HepG2 (cell line): ENCODE results near the gene SERPINB6. TPM values are rescaled to one million over a fixed set of nuclear protein-coding genes. Genes with fewer than 3 reads are reported as not detected.
A peak's percentile ranks its signal among the peaks of the same experiment; 100 is the strongest.

Source experiments
- ATAD3A ChIP-seq: sonication (generic); formaldehyde crosslinking; IDR thresholded peaks from 2 replicates; pipeline ENCODE4 v1.4.0; 2020; ENCODE audit warnings: missing genetic modification reagents
- BRD4 ChIP-seq: sonication (generic); formaldehyde crosslinking; IDR thresholded peaks from 2 replicates; pipeline ENCODE4 v1.4.0; 2020; ENCODE audit warnings: missing genetic modification reagents
- EZH2 ChIP-seq: conservative IDR thresholded peaks from 2 replicates; pipeline ENCODE4 v1.6.1; 2012; ENCODE audit warnings: mild to moderate bottlenecking, low read depth, low read length, moderate library complexity
- FOXM1 ChIP-seq: sonication (generic); formaldehyde crosslinking; IDR thresholded peaks from 2 replicates; pipeline ENCODE4 v1.5.0; 2020; ENCODE audit warnings: missing genetic modification reagents
- HMG20A ChIP-seq: IDR thresholded peaks from 2 replicates; pipeline ENCODE4 v1.6.1; 2016; ENCODE audit warnings: borderline replicate concordance
- HNF4A ChIP-seq: sonication (generic); formaldehyde crosslinking; IDR thresholded peaks from 2 replicates; pipeline ENCODE4 v1.4.0; 2020; ENCODE audit warnings: missing genetic modification reagents
- MAFF ChIP-seq: IDR thresholded peaks from 2 replicates; pipeline ENCODE4 v1.6.1; 2011; ENCODE audit warnings: low read depth, low read length, improper control_type of control experiment
- SMAD1 ChIP-seq: sonication (generic); formaldehyde crosslinking; IDR thresholded peaks from 2 replicates; pipeline ENCODE4 v1.4.0; 2020; ENCODE audit warnings: missing genetic modification reagents, low read depth, mild to moderate bottlenecking, borderline replicate concordance
- TAF1 ChIP-seq: sonication (generic); formaldehyde crosslinking; IDR thresholded peaks from 2 replicates; pipeline ENCODE4 v1.4.0; 2020; ENCODE audit warnings: missing genetic modification reagents
- TFDP2 ChIP-seq: sonication (generic); formaldehyde crosslinking; IDR thresholded peaks from 2 replicates; pipeline ENCODE4 v1.4.0; 2020; ENCODE audit warnings: missing genetic modification reagents
- ZBTB39 ChIP-seq: sonication (generic); formaldehyde crosslinking; IDR thresholded peaks from 2 replicates; pipeline ENCODE4 v1.5.0; 2020; ENCODE audit warnings: missing genetic modification reagents
- ZNF101 ChIP-seq: sonication (generic); formaldehyde crosslinking; IDR thresholded peaks from 2 replicates; pipeline ENCODE4 v1.4.0; 2020; ENCODE audit warnings: mild to moderate bottlenecking, low read depth, missing genetic modification reagents, borderline replicate concordance
- ZNF383 ChIP-seq: sonication (generic); formaldehyde crosslinking; IDR thresholded peaks from 2 replicates; pipeline ENCODE4 v1.4.0; 2020; ENCODE audit warnings: missing genetic modification reagents, mild to moderate bottlenecking, borderline replicate concordance
- ZNF564 ChIP-seq: sonication (generic); formaldehyde crosslinking; IDR thresholded peaks from 2 replicates; pipeline ENCODE4 v1.8.1; 2023; ENCODE audit warnings: mild to moderate bottlenecking, missing genetic modification reagents
- polyA plus RNA-seq, 8 experiments: library from polyadenylated mRNA; depleted of rRNA in 3 of 8; stranded (reverse) in 7 of 8; unstranded in 1 of 8; fragments of >200 nt; fragmentation: Illumina TruSeq in 4 of 8; extraction: Trizol in 4 of 8; gene quantifications; 2 replicates each; pipeline versions ENCODE4 v1.2.1 to v1.2.3, GENCODE V29; 2011 to 2016; ENCODE audit warnings: low read depth in 4 of 8, missing spikeins in 1 of 8, mixed read lengths in 1 of 8; ENCODE audit not compliant: insufficient read depth in 1 of 8
- total RNA-seq, 5 experiments: library from RNA; depleted of rRNA; stranded (reverse); fragments of >200 nt; fragmentation: Illumina TruSeq; extraction: Trizol; gene quantifications; 2 replicates each; pipeline ENCODE4 v1.2.3, GENCODE V29; 2016; ENCODE audit warnings: low read depth in 1 of 5
- TF ChIP-seq, protein P1 (sequence below), 2 experiments: sonication (generic) in 1 of 2; formaldehyde crosslinking in 1 of 2; IDR thresholded peaks; 2 replicates each; pipeline versions ENCODE4 v1.4.0 to v1.6.1; 2018 to 2020; ENCODE audit warnings: missing genetic modification reagents in 2 of 2, borderline replicate concordance in 1 of 2, low read depth in 1 of 2, mild to moderate bottlenecking in 1 of 2, missing biosample characterization in 1 of 2
- TF ChIP-seq, protein P2 (sequence below): sonication (generic); formaldehyde crosslinking; IDR thresholded peaks from 2 replicates; pipeline ENCODE4 v1.4.0; 2020; ENCODE audit warnings: missing genetic modification reagents
- TF ChIP-seq, protein P3 (sequence below): sonication (generic); formaldehyde crosslinking; IDR thresholded peaks from 2 replicates; pipeline ENCODE4 v1.5.0; 2020; ENCODE audit warnings: mild to moderate bottlenecking, missing genetic modification reagents, moderate library complexity
- TF ChIP-seq, protein P4 (sequence below): sonication (generic); formaldehyde crosslinking; IDR thresholded peaks from 2 replicates; pipeline ENCODE4 v1.5.1; 2020; ENCODE audit warnings: mild to moderate bottlenecking, moderate library complexity, missing genetic modification reagents

Gene SERPINB6
- total and polyA plus RNA-seq, 2 of the 13 experiments (the other 11 are each of a cell fraction or from before 2014, with no cell fraction given) = 38.2 to 61.3 TPM

- TF ChIP-seq ZNF383 = 0 out of 2 replicates have a peak, but pooled peaks have one; percentile 74
- no peak for TF ChIP-seq SMAD1
- peak; percentile 36 for TF ChIP-seq TFDP2 (CRISPR knock-in tag)
- TF ChIP-seq BRD4 (CRISPR knock-in tag) = 0 out of 2 replicates have a peak, but pooled peaks have one; percentile 22
- TF ChIP-seq, protein P1, sequence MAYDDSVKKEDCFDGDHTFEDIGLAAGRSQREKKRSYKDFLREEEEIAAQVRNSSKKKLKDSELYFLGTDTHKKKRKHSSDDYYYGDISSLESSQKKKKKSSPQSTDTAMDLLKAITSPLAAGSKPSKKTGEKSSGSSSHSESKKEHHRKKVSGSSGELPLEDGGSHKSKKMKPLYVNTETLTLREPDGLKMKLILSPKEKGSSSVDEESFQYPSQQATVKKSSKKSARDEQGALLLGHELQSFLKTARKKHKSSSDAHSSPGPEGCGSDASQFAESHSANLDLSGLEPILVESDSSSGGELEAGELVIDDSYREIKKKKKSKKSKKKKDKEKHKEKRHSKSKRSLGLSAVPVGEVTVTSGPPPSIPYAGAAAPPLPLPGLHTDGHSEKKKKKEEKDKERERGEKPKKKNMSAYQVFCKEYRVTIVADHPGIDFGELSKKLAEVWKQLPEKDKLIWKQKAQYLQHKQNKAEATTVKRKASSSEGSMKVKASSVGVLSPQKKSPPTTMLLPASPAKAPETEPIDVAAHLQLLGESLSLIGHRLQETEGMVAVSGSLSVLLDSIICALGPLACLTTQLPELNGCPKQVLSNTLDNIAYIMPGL (CRISPR knock-in tag; IDR thresholded peaks at IDR 0.05; ENCODE audit: borderline replicate concordance in 1 of 2, low read depth in 1 of 2) = peak; percentile 83 to 91
- TF ChIP-seq, protein P2, sequence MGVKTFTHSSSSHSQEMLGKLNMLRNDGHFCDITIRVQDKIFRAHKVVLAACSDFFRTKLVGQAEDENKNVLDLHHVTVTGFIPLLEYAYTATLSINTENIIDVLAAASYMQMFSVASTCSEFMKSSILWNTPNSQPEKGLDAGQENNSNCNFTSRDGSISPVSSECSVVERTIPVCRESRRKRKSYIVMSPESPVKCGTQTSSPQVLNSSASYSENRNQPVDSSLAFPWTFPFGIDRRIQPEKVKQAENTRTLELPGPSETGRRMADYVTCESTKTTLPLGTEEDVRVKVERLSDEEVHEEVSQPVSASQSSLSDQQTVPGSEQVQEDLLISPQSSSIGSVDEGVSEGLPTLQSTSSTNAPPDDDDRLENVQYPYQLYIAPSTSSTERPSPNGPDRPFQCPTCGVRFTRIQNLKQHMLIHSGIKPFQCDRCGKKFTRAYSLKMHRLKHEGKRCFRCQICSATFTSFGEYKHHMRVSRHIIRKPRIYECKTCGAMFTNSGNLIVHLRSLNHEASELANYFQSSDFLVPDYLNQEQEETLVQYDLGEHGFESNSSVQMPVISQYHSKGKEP (CRISPR knock-in tag) = no peak
- TF ChIP-seq ATAD3A (CRISPR knock-in tag) = no peak
- peak; percentile 30 for TF ChIP-seq ZNF564 (CRISPR knock-in tag)
- peak; percentile 63 for TF ChIP-seq TAF1 (CRISPR knock-in tag)
- TF ChIP-seq FOXM1 (CRISPR knock-in tag) = no peak
- TF ChIP-seq EZH2 = no peak
- TF ChIP-seq, protein P3, sequence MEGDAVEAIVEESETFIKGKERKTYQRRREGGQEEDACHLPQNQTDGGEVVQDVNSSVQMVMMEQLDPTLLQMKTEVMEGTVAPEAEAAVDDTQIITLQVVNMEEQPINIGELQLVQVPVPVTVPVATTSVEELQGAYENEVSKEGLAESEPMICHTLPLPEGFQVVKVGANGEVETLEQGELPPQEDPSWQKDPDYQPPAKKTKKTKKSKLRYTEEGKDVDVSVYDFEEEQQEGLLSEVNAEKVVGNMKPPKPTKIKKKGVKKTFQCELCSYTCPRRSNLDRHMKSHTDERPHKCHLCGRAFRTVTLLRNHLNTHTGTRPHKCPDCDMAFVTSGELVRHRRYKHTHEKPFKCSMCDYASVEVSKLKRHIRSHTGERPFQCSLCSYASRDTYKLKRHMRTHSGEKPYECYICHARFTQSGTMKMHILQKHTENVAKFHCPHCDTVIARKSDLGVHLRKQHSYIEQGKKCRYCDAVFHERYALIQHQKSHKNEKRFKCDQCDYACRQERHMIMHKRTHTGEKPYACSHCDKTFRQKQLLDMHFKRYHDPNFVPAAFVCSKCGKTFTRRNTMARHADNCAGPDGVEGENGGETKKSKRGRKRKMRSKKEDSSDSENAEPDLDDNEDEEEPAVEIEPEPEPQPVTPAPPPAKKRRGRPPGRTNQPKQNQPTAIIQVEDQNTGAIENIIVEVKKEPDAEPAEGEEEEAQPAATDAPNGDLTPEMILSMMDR = peak; percentile 11; the same call in 1 of the 2 replicates
- no peak for TF ChIP-seq ZNF101 (CRISPR knock-in tag)
- no peak; the same call in 1 of the 2 replicates for TF ChIP-seq HMG20A
- no peak for TF ChIP-seq MAFF
- peak; percentile 57; the same call in 1 of the 2 replicates for TF ChIP-seq HNF4A (CRISPR knock-in tag)
- TF ChIP-seq ZBTB39 = no peak
- TF ChIP-seq, protein P4, sequence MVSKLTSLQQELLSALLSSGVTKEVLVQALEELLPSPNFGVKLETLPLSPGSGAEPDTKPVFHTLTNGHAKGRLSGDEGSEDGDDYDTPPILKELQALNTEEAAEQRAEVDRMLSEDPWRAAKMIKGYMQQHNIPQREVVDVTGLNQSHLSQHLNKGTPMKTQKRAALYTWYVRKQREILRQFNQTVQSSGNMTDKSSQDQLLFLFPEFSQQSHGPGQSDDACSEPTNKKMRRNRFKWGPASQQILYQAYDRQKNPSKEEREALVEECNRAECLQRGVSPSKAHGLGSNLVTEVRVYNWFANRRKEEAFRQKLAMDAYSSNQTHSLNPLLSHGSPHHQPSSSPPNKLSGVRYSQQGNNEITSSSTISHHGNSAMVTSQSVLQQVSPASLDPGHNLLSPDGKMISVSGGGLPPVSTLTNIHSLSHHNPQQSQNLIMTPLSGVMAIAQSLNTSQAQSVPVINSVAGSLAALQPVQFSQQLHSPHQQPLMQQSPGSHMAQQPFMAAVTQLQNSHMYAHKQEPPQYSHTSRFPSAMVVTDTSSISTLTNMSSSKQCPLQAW = peak; percentile 77
Measured at GRCh38 chr6:2971420-2972218, at the start of gene SERPINB6 (continued).
